Activated CD4-positive, alpha-beta T cell treated with anti-CD3 and anti-CD28 coated beads, Interleukin-2, amount 50 U/mL, for 48 hours (primary cell): ENCODE data around the gene ZNF485.
"Not testable (repeated sequence)": the region's sequence is repeated elsewhere in the genome, so short reads cannot be mapped to it uniquely, and the experiment has no call there.

Source experiments
- DNase-seq, 2 experiments: peaks; one replicate each; pipeline ENCODE4 v3.0.0-alpha.2; 2020

ZNF485 gene

GRCh38 chr10:43606323-43607198 is at the start of gene ZNF485:
TSS of gene ZNF485 (plus strand) at chr10:43606438. CDS start at chr10:43607051, 613 bp downstream.
- peak; percentile 73 to 78 for DNase-seq

GRCh38 chr10:43557214-43557613 is 49.0 kb upstream of the ZNF485 start:
- DNase-seq, result no peak

GRCh38 chr10:43569681-43570080 is 36.6 kb upstream of the ZNF485 start:
- no peak for DNase-seq

- no peak for DNase-seq
Observed at GRCh38 chr10:43570971-43571370, 35.3 kb upstream of the ZNF485 start.

GRCh38 chr10:43573250-43574000 is 32.8 kb upstream of the ZNF485 start:
- DNase-seq, result no peak

GRCh38 chr10:43574001-43574892 is 32.0 kb upstream of the ZNF485 start, which contains the start of gene ZNF239:
TSS of gene ZNF239 (minus strand) at chr10:43574616. CDS start at chr10:43558079, 16,537 bp downstream.
- DNase-seq, result peak; percentile 83 to 88

- no peak for DNase-seq
Observed at GRCh38 chr10:43574906-43575305, 31.3 kb upstream of the ZNF485 start.

- DNase-seq, result no peak
Observed at GRCh38 chr10:43576062-43576461, 30.2 kb upstream of the ZNF485 start.

GRCh38 chr10:43576580-43576979 is 29.7 kb upstream of the ZNF485 start:
- no peak for DNase-seq

- DNase-seq, result no peak
Observed at GRCh38 chr10:43584051-43584450, 22.2 kb upstream of the ZNF485 start.

GRCh38 chr10:43585046-43585445 is 21.2 kb upstream of the ZNF485 start:
- DNase-seq, result no peak

GRCh38 chr10:43585981-43586729 is 20.1 kb upstream of the ZNF485 start:
- no peak for DNase-seq

GRCh38 chr10:43586730-43587115 is 19.5 kb upstream of the ZNF485 start:
- DNase-seq, result not testable (repeated sequence)

GRCh38 chr10:43591303-43591904 is 14.8 kb upstream of the ZNF485 start:
- no peak for DNase-seq

GRCh38 chr10:43594944-43595589 is 11.2 kb upstream of the ZNF485 start:
- DNase-seq, result peak in 1 of 2 experiments; percentile 46

GRCh38 chr10:43595739-43596298 is 10.4 kb upstream of the ZNF485 start:
- DNase-seq, result peak in 1 of 2 experiments; percentile 39

GRCh38 chr10:43596546-43596945 is 9.7 kb upstream of the ZNF485 start:
- no peak for DNase-seq

GRCh38 chr10:43598446-43598845 is 7.8 kb upstream of the ZNF485 start:
- no peak for DNase-seq

- no peak for DNase-seq
Observed at GRCh38 chr10:43599333-43599732, 6.9 kb upstream of the ZNF485 start.

- not testable (repeated sequence) for DNase-seq
Observed at GRCh38 chr10:43601576-43601975, 4.7 kb upstream of the ZNF485 start.
